ENCODE data around the gene TSPAN18.

Gene TSPAN18

DNA sequence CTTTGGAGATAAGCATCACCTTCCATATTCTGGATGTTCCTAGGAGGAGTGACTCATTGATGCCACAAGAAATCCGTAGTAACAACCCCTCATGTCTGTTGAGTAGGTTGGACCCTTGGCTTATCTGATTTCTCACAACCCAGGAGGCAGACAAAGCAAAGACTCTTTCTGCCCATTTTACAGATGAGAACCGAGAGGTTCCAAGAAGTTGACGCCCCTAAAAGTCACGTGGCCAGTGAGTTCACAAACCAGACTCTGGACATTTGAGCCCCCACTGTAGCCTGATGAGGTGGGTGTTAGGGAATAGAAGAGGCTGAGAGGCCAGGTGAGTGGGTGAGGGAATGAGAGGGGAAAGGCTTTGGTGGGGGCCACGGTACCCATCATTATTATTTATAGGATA, 70.3 kb downstream of the TSPAN18 start:
- DNase-seq (ENCODE audit: low read depth): no peak

DNA sequence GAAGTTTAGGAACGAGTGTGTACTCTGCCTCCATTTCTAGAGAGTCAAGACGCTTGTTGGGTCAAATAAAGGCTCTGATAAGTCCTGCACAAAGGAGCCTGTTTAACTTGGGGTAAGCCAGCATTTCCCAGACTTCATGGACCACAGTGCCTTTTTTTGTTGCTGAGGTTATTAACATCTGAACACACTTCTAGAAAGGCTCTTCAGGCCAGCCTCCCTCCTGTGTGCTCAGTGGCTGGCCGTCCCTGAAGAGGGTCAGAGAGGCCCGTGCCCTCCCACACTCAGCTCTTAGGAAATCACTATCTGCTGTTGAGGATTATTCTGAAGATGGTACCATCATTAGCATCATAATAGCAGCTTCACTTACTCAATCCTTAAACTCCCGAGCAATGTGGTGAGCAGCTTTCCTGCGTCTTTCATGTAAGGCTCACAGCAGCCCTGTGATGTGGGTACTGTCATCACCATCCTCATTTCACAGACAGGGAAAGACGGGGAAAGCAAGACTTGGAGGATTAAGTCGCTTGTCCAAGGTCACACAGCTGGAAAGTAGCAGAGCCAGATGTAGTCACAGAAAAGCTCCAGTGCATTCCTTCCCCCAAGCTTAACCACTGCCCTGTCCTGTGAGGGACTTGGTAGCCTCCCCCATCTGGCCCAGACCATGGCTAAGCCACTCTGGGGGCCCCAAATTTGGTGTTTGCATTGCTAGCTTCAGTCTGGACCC, 71.3 kb downstream of the TSPAN18 start:
- no peak for DNase-seq (ENCODE audit: low read depth)

DNA sequence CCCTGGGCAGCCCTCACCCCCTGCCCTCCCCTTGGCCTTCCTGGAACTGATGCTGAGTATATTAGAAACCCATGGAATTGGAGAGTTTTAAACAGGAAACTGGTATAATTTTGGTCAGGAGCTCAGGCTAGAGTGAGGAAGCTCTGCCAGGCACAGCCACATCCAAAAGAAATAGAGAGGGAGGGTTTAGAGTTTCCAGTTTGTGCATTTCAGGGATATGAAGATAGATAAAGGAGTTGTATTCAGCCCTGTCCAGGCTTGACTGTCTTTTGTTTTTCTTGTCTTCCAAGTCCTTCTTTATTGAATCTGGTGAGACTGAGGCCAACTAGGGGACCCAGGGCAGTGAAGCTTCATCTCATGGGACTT, 71.8 kb downstream of the TSPAN18 start:
- no peak for DNase-seq (ENCODE audit: low read depth)

DNA sequence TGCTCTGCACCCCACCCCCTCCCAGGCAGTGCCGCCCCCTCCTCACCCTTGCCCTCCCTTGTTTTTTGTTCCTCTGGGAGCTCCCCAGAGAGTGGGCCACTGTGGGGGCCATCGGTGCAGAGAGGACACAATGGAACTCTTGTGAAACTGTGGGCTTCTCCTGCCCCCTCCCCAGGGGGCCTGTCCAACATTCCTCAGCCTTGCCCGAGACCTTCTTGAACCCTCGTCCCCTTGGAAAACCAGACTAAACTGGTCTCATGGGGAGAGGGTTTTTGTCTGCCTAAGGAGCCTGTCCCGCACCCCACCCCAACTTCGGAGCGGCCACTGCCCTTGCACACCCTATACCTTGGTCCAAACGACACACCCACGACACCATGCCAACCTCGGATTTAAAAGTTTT, 72.2 kb downstream of the TSPAN18 start:
- DNase-seq (ENCODE audit: low read depth): no peak

DNA sequence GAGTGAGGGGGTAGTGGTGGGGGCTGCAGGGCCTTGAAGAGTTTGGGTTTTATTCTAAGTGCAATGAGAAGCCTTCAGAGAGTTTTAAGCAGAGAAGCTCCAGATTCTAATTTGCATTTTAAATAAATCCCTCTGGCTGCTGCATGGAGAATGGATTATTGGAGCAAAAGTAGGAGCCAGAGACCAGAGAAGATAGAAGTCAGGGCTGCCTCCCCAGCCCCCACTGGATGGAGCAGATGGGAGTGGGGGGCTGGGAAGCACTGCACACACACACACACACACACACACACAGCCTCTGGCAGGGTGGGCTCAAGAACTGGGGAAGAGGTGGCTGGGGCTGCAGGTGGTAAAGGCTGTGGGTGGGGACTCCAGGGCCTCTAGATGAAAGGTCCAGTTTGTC, 75.6 kb downstream of the TSPAN18 start:
- no peak for DNase-seq (ENCODE audit: low read depth)

DNA sequence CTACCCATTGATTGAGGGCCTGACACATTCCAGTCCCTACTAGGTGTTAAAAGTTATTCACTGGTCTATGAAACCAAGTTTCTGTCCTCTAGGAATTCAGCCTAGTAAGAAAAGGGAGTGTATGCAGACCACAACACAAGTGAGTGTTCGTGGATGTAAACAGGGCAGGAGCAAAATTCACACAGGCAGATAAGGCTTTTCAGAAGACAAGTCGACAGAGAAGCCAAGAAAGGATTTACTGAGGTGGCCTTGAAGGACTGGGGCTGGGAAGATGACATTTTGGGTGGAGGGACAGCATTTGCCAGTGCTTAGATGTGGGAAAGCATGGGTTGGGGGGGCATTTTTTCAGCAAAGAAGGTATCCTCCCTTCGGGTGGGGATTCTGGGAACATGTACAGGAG, 76.2 kb downstream of the TSPAN18 start:
- DNase-seq (ENCODE audit: low read depth): no peak

DNA sequence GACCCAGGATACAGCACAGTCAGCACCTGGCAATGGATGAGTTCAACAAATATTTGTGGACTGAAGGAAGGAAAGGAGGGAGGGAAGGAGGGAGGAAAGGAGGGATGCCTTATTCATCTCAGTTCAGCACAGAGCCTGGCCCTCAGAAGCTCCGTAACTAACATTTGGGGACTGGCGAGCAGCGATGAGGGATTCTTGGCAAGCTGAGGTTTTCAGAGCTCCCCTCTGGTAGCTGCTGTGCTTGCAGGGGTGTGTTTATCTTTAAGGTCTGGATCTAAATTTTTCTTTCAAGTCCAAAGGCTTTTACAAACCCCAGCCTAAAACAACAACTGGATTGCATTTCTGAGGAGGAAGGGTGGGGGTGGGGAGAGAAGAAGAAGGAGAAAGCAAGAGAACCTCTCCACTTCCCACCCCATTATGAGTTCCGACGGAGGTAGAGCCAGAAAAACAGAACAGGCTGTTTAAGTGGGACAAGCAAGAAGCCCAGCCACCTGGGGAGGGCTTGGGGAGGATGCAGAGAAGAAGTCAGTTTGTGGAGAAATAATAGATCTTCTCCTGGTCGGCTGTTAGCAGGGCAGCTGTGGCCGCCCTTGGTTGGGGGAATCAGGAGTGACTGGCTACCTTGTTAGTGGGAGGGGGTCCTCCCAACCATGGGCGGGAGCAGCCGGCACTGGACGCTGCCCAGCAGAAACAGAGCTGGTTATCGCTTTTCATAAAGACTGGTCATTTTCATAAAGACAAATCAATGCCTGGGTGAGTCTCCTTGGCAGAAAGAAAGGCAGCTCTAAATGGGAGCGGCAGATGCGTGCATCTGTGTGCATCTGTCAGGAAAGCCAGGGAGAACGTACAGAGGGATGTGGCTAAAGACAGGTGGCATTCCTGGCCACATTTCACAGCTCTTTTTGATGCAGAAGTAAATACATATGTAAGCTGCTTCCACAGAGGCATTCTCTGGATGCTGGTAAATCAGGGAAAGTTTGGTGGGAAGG, 78.0 kb downstream of the TSPAN18 start:
- DNase-seq (ENCODE audit: low read depth): no peak

DNA sequence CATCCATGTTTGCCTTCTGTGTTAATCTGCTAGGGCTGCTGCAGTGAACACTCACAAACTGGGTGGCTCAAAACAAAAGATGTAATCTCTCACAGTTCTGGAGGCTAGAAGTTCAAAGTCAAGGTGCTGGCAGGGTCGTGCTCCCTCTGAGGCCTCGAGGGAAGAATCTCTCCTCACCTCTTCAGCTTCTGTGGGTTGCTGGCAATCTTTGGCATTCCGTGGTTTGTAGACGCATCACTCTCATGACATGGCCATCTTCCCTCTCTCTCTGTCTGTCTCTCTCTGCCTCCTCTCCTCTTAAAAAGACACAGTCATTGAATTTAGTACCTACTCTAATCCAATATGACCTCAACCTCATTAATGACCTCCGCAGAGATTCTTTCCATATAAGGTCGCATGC, 78.8 kb downstream of the TSPAN18 start:
- DNase-seq (ENCODE audit: low read depth): no peak

DNA sequence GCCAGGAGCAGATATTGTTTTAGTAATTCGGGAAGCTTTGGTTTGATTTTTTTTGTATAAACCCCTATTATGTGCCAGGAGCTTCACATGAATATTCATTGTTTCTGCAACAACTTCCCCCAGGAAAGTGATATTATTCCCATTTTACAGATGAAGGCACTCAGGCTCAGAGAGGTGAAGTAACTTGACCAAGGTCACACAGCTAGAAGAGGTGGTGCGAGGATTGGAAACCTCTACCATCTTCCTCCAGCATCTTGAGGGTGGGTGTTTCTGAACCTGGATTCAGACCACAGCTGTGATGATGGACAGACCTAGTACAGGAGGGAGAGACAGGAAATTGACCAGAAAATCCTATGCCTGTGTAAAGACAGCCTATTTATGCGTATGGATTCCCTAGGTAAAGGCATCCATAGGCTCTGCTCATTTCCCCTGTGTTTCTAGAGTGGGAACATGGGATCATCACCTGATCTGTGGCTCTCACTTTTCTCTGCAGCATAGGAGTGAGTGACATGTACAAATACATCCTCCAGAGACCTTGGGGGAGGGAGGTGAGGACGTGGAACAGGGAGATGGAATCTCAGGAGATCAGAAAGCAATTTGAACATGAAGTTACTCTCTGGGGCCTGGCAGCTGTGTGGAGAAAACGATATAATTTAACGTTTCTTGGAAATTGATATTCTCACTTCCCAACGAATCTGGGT, 81.4 kb downstream of the TSPAN18 start:
- no peak for DNase-seq (ENCODE audit: low read depth)

DNA sequence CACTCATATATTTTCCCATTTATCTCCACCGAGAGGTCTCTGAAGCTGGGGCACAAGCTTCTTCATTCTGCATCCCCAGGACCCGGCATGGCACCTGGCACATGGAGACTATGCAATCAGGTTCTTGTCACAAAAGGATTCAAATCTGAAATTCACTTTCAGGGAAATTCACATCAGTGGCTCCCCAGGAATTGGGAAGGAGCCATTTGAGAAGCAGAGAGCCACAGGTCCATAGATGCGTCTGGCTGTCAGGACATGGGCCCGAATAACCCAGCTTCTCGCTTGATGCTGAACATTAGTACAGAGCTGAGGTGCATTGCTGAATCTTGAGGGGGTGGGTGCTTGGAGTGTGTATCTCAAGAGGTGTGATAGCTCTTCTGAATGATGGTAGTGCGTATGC, 82.5 kb downstream of the TSPAN18 start:
- no peak for DNase-seq (ENCODE audit: low read depth)

DNA sequence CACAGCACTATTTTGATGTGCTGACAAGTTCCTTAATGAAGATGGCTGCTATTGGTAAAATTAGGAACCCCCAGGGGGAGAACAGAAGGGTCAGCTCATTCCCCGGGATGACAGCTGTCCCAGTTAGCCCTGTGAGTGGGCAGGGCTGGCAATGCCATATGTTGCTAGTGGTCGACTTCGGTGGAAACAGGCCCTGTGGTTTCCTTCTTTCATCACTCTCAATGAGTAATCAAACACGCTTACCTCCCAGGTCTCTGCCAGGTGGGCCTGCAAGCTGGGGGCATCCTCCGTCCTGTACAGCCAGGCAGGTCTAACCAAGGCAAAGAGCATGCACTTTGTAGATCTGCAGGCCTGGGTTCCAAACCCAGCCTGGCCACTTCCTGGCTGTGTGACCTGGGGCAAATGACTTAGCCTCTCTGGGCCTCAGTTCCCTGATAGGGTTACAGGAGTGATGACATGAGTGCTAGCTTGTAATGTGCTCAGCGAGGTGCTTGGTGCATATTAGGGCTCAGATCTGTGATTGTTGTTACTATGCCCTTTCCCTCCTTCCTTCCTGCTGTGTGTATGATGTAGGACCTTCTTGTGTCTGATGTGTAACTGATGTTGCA, 85.2 kb downstream of the TSPAN18 start:
- no peak for DNase-seq (ENCODE audit: low read depth)

DNA sequence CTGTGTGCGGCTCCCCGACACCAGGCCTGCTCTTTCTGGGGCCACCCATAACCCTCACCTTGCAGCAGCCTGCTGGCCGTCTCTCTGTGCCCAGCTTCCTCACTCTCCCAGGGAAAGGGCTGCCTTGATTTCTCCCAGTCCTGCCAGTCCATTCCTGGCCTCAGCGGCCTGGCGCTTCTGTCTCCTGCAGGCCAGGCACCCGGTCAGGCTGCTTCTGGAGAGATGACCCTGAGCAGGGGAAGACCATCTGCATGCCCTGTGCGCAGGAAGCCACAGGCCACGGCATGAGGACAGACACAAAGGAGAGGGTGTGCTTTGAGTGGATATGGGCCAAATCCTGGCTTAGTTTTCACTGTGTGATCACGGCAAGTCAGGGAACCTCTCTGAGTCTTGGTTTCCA, 86.2 kb downstream of the TSPAN18 start:
- DNase-seq (ENCODE audit: low read depth): no peak

DNA sequence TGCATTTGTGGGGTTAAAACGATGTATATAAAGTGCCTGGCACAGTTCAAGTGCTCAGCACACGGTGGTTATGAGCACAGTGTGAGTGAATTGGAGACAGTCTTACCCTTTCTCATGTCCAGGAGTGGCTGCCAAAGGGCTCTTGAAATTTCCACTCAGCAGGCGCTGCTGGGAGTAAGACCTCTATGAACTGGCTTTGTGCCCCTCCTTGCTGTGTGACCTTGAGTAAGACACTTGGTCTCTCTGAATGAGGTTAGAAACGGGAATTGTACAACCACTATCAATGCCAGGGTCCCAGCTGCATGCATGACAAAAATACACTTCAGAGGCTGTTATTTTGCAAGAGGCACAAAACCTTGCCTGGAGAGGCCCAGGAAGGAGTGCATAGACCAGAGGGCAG, 86.6 kb downstream of the TSPAN18 start:
- DNase-seq (ENCODE audit: low read depth): no peak

DNA sequence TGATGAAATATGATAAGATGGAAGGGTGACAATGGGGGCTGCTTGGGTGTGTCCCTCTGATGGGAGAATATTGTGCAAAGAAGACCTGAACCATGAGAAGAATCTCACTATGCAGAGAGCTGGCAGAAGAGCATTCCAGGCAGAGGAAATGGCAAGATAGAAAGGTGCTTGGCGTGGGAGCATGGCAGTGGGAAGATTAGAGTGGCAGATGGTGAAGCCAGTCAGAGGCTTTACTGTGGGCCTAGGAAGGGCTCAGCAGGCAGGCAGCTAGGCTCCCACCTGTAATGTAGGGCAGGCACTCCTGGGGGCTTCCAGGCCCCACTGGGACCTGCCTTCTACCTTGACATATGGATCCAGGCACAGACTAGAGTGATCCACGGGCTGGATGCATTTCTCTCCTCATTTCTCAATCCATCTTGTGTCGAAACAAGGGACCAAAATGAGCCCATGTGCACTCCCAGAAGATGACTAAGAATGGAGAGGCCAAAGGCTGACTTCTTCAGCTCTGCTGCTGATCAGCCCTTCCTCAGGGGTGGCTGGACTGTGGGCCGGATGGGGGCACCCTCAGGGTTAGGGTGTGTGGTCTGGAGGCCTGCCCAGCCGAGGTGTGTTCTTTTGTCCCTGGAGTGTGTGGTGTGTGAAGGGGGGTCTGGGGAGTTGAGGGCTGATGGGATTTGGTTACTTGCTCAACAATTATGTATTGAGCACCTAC, 88.3 kb downstream of the TSPAN18 start:
- DNase-seq (ENCODE audit: low read depth): peak; percentile 48

DNA sequence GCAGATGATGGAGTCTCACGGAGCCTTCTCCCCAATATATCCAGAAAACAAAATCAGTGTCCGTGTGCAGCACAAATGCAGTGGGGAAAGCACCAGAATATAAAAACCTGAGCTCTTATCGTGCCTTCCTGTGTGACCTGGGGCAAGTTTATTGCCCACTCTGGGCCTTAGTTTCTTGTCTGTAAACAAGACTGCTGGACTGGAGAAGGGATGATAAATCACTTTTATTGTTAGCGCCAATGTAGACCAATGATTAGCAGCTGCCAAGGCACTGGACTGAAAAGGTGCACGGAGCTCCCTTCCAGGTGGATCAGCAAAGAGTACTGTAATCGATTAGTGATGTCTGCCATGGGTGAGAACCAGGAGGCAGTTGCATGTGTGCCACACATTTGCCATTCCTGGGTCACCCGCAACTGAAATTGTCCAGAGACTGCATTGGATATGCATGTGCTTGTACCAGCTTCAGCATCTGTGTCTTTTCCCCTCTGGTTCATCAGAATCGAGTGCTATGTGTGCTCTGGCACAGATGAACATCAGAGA, 89.2 kb downstream of the TSPAN18 start:
- no peak for DNase-seq (ENCODE audit: low read depth)

DNA sequence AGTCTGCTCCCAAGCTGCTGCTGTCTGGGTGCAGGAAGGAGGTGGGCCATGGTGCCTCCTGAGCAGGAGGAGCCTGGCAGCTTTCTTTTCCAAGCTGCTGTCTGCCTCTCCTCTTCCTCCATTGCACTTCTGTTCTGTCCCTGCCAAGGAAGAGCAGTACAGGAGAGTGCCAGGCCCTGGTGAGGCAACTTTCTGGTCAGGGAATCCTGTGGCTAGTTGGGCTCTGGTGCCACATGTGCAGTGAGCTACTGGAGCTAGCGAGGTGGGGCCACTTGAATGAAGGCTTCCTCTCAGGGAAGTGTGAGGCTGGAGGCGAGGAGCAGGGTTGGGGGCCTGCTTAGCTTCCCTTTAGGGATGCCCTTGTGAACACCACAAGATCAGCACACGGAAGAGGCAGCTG, 90.0 kb downstream of the TSPAN18 start:
- DNase-seq (ENCODE audit: low read depth): no peak

DNA sequence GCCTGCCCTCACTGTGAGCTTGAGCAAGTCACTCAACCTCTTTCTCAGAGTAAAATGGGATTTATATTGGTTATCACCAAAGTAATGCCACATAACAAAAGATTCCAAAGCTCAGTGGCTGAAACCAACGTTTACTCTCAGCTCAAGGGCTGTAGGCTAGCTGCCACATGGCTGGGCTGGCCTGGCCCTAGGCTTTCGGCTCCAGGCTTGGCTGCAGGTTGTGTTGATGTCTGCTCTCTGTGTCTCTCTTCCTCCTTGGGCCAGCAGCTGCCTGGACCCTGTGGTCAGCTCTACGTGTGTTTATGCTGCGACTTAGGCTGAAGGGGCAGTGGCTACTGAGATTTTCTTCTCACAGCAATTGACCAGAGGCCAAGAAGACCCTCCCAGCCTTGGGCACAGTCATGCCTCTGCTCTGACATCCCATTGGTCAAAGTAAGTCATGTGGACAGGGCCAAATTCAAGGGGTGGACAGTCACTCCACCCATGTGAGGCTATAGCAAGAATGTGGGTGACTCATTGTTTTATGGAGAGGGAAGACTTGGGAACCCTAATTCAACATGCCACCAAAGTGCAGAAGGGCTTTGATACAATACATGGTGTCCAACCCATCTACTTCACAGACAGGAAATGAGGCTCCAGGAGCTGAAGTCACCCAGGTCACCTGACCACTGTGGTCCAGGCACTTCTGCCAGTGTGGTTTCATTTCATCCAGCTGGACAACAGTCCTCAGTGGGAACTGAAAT, 90.6 kb downstream of the TSPAN18 start:
- DNase-seq (ENCODE audit: low read depth): peak; percentile 81

DNA sequence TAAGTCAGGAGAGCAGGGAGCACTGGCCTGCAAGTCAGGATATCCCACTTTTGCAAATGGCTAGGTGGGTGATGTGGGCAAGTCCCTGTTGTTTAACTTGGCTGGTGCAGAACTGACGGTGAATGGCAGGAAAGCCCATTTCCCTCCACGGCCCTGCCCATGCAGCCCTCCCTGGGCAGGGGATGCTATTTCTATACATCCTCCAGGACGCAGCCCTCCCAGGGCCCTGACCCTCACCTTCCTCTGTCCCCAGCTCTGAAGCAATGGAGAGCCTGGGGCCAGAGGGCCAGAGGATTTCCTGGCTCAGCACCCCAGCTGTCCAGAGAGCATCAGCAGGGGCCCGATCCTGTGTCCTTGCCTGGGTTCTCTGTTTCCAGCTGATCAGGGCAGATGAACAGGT, 91.3 kb downstream of the TSPAN18 start:
- no peak for DNase-seq (ENCODE audit: low read depth)

DNA sequence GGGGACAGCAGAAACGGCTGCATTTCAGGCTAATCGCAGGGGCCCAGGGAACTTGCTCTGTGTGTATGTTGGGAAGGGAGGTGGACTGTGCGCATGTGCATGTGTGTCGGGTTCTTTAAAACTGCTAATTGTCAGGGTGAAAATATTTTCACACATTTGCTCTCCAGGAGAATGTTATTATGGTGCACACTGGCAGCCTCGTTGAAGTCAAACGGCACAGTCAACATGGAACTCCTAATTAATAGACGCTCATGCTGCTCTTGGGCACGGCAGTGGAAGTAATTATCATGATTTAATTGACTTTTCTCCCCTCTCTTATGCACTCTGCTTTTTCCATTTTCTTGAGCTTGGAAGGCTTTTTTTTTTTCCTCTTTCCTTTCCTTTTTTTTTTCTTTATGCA, 92.6 kb downstream of the TSPAN18 start:
- no peak for DNase-seq (ENCODE audit: low read depth)

DNA sequence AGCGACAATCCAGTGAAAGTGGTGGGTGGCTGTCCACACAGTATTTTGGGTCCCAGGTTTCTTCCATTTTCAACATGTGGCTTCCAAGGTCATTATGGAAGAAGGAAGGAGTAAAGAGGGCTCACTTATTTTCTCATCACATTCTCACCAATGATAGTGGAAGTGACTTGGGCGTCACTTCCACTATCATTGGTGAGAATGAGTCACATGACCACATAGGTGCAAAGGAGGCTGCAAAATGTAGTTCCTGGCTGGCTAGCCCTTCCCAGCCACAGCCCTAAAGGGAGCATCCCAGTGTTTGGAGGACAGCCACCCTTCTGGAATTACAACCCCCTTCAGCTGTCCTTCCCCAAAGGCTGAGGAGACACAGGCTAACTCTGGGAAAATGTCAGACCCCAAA, 95.6 kb downstream of the TSPAN18 start:
- no peak for DNase-seq (ENCODE audit: low read depth)

DNA sequence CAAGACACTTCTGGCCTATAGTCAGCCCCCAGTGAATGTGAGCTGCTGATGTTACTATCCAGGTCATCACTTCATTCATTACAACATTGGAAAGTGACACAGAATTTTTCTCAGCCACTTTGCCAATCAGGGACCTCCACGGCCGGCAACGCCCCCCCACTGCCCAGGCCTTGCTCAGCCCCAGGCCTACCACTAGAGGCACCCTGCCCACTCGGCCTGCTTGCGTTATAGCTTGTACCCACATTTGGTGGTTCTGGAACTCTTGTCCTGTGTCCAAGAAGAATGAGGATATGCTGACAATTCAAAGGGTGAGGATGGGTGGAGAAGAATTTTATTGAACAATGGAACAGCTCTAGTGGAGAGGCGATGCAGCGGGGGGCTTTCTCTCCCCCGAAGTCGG, 96.2 kb downstream of the TSPAN18 start:
- no peak for DNase-seq (ENCODE audit: low read depth)

Data from GM04503 (cell line).